Measurements from ENCODE around the gene MAMDC2.

Gene MAMDC2

GRCh38 chr9:70066874-70067273 lies 23.2 kb downstream of the MAMDC2 start:
- Histone ChIP-seq H4K91ac (ENCODE audit: low read length) (no peak overlapping the region), H3K27ac (ENCODE audit: low read length, poor library complexity, severe bottlenecking) (no peak overlapping the region), H2BK5ac (ENCODE audit: low read depth, low read length, poor library complexity, severe bottlenecking) (no peak overlapping the region), H3K4me2 (ENCODE audit: low read length, poor library complexity, severe bottlenecking) (no peak overlapping the region), H2BK15ac (ENCODE audit: low read depth, poor library complexity, severe bottlenecking) (no peak overlapping the region), H2BK12ac (ENCODE audit: low read length in 2 of 2) (no peak overlapping the region), H3K4me1 (ENCODE audit: control insufficient read depth, insufficient read depth, low read depth, low read length) (peaks cover 2% of the 10 kb centered on the region), H2BK120ac (ENCODE audit: low read depth, low read length) (no peak overlapping the region), H3K23ac (ENCODE audit: low read length in 2 of 2) (no peak overlapping the region), H3K14ac (ENCODE audit: low read length in 2 of 2) (no peak overlapping the region), H3K4me3 (ENCODE audit: insufficient read depth in 1 of 2, low read depth in 1 of 2, low read length in 2 of 2) (no peak overlapping the region), H3K9me3 (ENCODE audit: control insufficient read depth, low read length) (no peaks in the 10 kb centered on the region), H3K9ac (ENCODE audit: low read length) (no peak overlapping the region), H4K8ac (ENCODE audit: low read length) (no peak overlapping the region), H3K4ac (ENCODE audit: low read depth in 1 of 2, low read length in 2 of 2) (no peak overlapping the region), H2AK5ac (ENCODE audit: low read length, severe bottlenecking) (no peak overlapping the region), H3K18ac (ENCODE audit: low read depth in 1 of 2, low read length in 2 of 2) (no peak overlapping the region), H3K36me3 (ENCODE audit: control insufficient read depth in 1 of 2, insufficient read depth in 2 of 2, low read depth in 1 of 2, low read length in 2 of 2) (no peaks in the 10 kb centered on the region), H3K79me1 (replicated peaks; ENCODE audit: low read length, poor library complexity, severe bottlenecking) (peaks cover 20% of the 10 kb centered on the region), H2AFZ (ENCODE audit: low read depth, low read length) (no peak overlapping the region), H3K27me3 (ENCODE audit: control insufficient read depth in 1 of 2, insufficient read depth in 1 of 2, low read length in 2 of 2) (no peaks in the 10 kb centered on the region)
- DNase-seq = no peak
- 88% methylated on average over 2 of the region's 2 CpGs for WGBS

GRCh38 chr9:70069704-70070103 lies 26.1 kb downstream of the MAMDC2 start:
- peaks cover 20% of the 10 kb centered on the region for H3K79me1 ChIP-seq (replicated peaks; ENCODE audit: low read length, poor library complexity, severe bottlenecking)
- H2AK5ac ChIP-seq (ENCODE audit: low read length, severe bottlenecking) = no peak overlapping the region
- DNase-seq = no peak
- no peak overlapping the region for H2BK15ac ChIP-seq (ENCODE audit: low read depth, poor library complexity, severe bottlenecking)
- H3K36me3 ChIP-seq (ENCODE audit: control insufficient read depth in 1 of 2, insufficient read depth in 2 of 2, low read depth in 1 of 2, low read length in 2 of 2) = peaks cover 0 to 4% of the 10 kb centered on the region in 2 experiments
- H3K27ac ChIP-seq (ENCODE audit: low read length, poor library complexity, severe bottlenecking) = no peak overlapping the region
- WGBS = 100% methylated on average over 2 of the region's 3 CpGs
- H2BK120ac ChIP-seq (ENCODE audit: low read depth, low read length) = no peak overlapping the region
- no peak overlapping the region for H2AFZ ChIP-seq (ENCODE audit: low read depth, low read length)
- no peaks in the 10 kb centered on the region for H3K9me3 ChIP-seq (ENCODE audit: control insufficient read depth, low read length)
- no peaks in the 10 kb centered on the region for H3K27me3 ChIP-seq (ENCODE audit: control insufficient read depth in 1 of 2, insufficient read depth in 1 of 2, low read length in 2 of 2)
- H3K4me2 ChIP-seq (ENCODE audit: low read length, poor library complexity, severe bottlenecking) = no peak overlapping the region
- no peak overlapping the region for H3K18ac ChIP-seq (ENCODE audit: low read depth in 1 of 2, low read length in 2 of 2)
- H4K8ac ChIP-seq (ENCODE audit: low read length) = no peak overlapping the region
- H3K4me1 ChIP-seq (ENCODE audit: control insufficient read depth, insufficient read depth, low read depth, low read length) = peaks cover 2% of the 10 kb centered on the region
- H3K23ac ChIP-seq (ENCODE audit: low read length in 2 of 2) = no peak overlapping the region
- H3K4ac ChIP-seq (ENCODE audit: low read depth in 1 of 2, low read length in 2 of 2) = no peak overlapping the region
- H3K9ac ChIP-seq (ENCODE audit: low read length) = no peak overlapping the region
- H3K14ac ChIP-seq (ENCODE audit: low read length in 2 of 2) = no peak overlapping the region
- H2BK12ac ChIP-seq (ENCODE audit: low read length in 2 of 2) = no peak overlapping the region
- H2BK5ac ChIP-seq (ENCODE audit: low read depth, low read length, poor library complexity, severe bottlenecking) = no peak overlapping the region
- no peak overlapping the region for H3K4me3 ChIP-seq (ENCODE audit: insufficient read depth in 1 of 2, low read depth in 1 of 2, low read length in 2 of 2)
- H4K91ac ChIP-seq (ENCODE audit: low read length) = no peak overlapping the region

- H3K18ac ChIP-seq (ENCODE audit: low read depth in 1 of 2, low read length in 2 of 2) = no peak overlapping the region
- H3K9ac ChIP-seq (ENCODE audit: low read length) = no peak overlapping the region
- H2AFZ ChIP-seq (ENCODE audit: low read depth, low read length) = no peak overlapping the region
- no peaks in the 10 kb centered on the region for H3K27me3 ChIP-seq (ENCODE audit: control insufficient read depth in 1 of 2, insufficient read depth in 1 of 2, low read length in 2 of 2)
- DNase-seq = peak; percentile 48
- H2AK5ac ChIP-seq (ENCODE audit: low read length, severe bottlenecking) = no peak overlapping the region
- H4K8ac ChIP-seq (ENCODE audit: low read length) = no peak overlapping the region
- H2BK15ac ChIP-seq (ENCODE audit: low read depth, poor library complexity, severe bottlenecking) = no peak overlapping the region
- H2BK12ac ChIP-seq (ENCODE audit: low read length in 2 of 2) = no peak overlapping the region
- no peak overlapping the region for H3K4me2 ChIP-seq (ENCODE audit: low read length, poor library complexity, severe bottlenecking)
- peaks cover 0 to 9% of the 10 kb centered on the region in 2 experiments for H3K36me3 ChIP-seq (ENCODE audit: control insufficient read depth in 1 of 2, insufficient read depth in 2 of 2, low read depth in 1 of 2, low read length in 2 of 2)
- 17% methylated on average over 1 of the region's 2 CpGs for WGBS
- H3K79me1 ChIP-seq (replicated peaks; ENCODE audit: low read length, poor library complexity, severe bottlenecking) = peaks cover 26% of the 10 kb centered on the region
- no peaks in the 10 kb centered on the region for H3K9me3 ChIP-seq (ENCODE audit: control insufficient read depth, low read length)
- H2BK120ac ChIP-seq (ENCODE audit: low read depth, low read length) = no peak overlapping the region
- no peak overlapping the region for H2BK5ac ChIP-seq (ENCODE audit: low read depth, low read length, poor library complexity, severe bottlenecking)
- H3K4me1 ChIP-seq (ENCODE audit: control insufficient read depth, insufficient read depth, low read depth, low read length) = peaks cover 2% of the 10 kb centered on the region
- H3K4me3 ChIP-seq (ENCODE audit: insufficient read depth in 1 of 2, low read depth in 1 of 2, low read length in 2 of 2) = no peak overlapping the region
- no peak overlapping the region for H3K27ac ChIP-seq (ENCODE audit: low read length, poor library complexity, severe bottlenecking)
- no peak overlapping the region for H3K14ac ChIP-seq (ENCODE audit: low read length in 2 of 2)
- no peak overlapping the region for H4K91ac ChIP-seq (ENCODE audit: low read length)
- no peak overlapping the region for H3K23ac ChIP-seq (ENCODE audit: low read length in 2 of 2)
- no peak overlapping the region for H3K4ac ChIP-seq (ENCODE audit: low read depth in 1 of 2, low read length in 2 of 2)
These were observed 29.5 kb downstream of the MAMDC2 start for GRCh38 chr9:70073193-70073592.

- Histone ChIP-seq H3K9ac (ENCODE audit: low read length) (no peak overlapping the region), H3K79me1 (replicated peaks; ENCODE audit: low read length, poor library complexity, severe bottlenecking) (peaks cover 27% of the 10 kb centered on the region), H3K23ac (ENCODE audit: low read length in 2 of 2) (no peak overlapping the region), H3K9me3 (ENCODE audit: control insufficient read depth, low read length) (no peaks in the 10 kb centered on the region), H2AFZ (ENCODE audit: low read depth, low read length) (no peak overlapping the region), H3K14ac (ENCODE audit: low read length in 2 of 2) (no peak overlapping the region), H3K4me3 (ENCODE audit: insufficient read depth in 1 of 2, low read depth in 1 of 2, low read length in 2 of 2) (no peak overlapping the region), H3K18ac (ENCODE audit: low read depth in 1 of 2, low read length in 2 of 2) (no peak overlapping the region), H4K8ac (ENCODE audit: low read length) (no peak overlapping the region), H3K36me3 (ENCODE audit: control insufficient read depth in 1 of 2, insufficient read depth in 2 of 2, low read depth in 1 of 2, low read length in 2 of 2) (peaks cover 0 to 11% of the 10 kb centered on the region in 2 experiments), H2BK5ac (ENCODE audit: low read depth, low read length, poor library complexity, severe bottlenecking) (no peak overlapping the region), H3K4ac (ENCODE audit: low read depth in 1 of 2, low read length in 2 of 2) (no peak overlapping the region), H2BK15ac (ENCODE audit: low read depth, poor library complexity, severe bottlenecking) (no peak overlapping the region), H4K91ac (ENCODE audit: low read length) (no peak overlapping the region), H3K4me1 (ENCODE audit: control insufficient read depth, insufficient read depth, low read depth, low read length) (peaks cover 2% of the 10 kb centered on the region), H2AK5ac (ENCODE audit: low read length, severe bottlenecking) (no peak overlapping the region), H3K27me3 (ENCODE audit: control insufficient read depth in 1 of 2, insufficient read depth in 1 of 2, low read length in 2 of 2) (no peaks in the 10 kb centered on the region), H3K4me2 (ENCODE audit: low read length, poor library complexity, severe bottlenecking) (no peak overlapping the region), H2BK12ac (ENCODE audit: low read length in 2 of 2) (no peak overlapping the region), H2BK120ac (ENCODE audit: low read depth, low read length) (no peak overlapping the region), H3K27ac (ENCODE audit: low read length, poor library complexity, severe bottlenecking) (no peak overlapping the region)
- peak; percentile 54 for DNase-seq
These were observed 30.1 kb downstream of the MAMDC2 start for GRCh38 chr9:70073756-70074155.
